ENCODE data around the gene ARRB1.
"Not testable (repeated sequence)": the region's sequence is repeated elsewhere in the genome, so short reads cannot be mapped to it uniquely, and the experiment has no call there.

ARRB1 gene

DNA sequence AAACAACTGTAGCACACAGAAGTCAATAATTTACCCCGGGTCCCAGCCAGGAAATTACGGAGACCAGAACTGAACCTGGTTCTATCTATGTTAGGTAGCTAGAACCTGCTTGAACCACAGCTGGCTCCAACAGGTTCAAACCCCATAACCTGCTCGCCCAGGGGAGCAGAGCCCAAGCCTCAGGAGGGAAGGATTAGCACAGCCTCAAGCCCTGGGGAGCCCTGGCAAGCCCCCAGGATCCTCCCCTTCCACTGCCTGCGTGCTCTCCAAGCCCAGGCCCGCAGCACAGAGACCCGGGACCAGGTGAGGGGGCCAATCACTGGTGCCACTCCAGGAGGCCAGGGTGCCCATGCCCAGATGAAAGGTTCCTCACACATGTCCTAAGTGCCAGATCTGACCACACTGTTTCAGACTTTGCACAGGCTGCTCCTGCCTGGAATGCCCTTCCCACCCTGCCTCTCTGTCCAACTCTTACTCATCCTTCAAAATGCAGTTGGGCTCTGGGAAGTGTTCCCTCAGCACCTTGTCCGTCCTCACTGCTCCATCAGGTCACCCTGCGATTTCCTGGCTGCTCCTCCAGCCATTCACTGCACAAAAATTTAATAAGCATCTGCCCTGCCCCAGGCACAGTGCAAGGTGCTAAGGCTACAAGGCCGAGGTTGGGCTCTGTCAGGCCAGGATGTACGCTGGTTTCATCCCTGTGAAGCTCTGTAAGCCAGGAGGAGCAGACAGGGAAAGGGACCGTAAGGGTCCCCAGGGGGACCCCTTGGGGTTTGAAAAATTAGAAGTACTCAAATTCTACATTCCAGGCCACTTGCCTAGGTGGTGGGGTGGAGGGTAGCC, 32.2 kb downstream of the ARRB1 start:
- no peak for DNase-seq

DNA sequence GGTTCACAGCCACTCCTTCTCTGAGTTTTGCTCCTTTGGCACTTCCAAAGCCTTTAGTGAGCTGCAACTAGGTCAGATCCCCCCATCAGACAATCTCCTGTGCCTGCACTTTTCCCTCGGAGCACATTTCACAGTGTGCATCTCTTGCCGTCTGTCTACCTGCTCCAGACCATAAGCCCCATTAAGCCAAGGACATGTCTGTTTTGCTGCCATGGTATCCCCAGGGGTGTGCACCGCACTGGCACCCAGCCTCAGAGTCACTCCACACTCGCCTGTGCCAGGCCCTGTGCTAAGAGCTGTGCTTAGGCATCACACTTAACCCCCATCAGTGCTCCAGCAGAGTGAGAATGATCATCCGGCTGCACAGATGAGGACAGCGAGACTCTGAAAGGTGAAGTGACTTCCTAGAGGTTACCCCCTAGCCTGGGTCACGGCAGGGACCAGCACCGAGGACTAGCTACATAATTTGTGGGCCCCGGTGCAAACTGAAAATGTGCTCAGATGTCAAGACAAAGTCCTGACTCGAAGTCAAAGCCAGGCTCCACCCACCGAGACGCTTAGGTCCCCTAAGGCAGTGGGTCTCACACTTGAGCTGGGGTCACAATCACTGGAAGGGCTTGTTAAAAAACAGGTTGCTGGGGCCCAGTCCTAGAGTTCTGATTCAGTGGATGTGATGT, 33.9 kb downstream of the ARRB1 start:
- DNase-seq, result no peak

DNA sequence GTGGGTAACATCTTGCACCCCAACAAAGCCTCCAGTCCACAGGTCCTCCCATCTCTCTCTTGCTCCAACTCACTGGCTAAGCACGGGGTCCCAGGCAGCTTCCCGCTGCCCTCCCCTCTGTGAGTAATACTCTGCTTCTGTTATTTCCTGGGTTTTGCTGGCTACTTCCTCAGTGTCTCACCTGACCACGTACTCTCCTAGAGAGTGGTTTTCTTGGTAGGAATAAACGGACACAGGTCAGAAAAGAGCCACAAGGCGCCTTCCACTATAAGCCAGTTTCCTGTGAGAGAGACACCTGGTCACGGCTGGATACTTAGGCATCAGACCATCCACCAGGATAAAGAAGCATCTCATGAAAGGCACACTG, 36.0 kb downstream of the ARRB1 start:
- no peak for DNase-seq

DNA sequence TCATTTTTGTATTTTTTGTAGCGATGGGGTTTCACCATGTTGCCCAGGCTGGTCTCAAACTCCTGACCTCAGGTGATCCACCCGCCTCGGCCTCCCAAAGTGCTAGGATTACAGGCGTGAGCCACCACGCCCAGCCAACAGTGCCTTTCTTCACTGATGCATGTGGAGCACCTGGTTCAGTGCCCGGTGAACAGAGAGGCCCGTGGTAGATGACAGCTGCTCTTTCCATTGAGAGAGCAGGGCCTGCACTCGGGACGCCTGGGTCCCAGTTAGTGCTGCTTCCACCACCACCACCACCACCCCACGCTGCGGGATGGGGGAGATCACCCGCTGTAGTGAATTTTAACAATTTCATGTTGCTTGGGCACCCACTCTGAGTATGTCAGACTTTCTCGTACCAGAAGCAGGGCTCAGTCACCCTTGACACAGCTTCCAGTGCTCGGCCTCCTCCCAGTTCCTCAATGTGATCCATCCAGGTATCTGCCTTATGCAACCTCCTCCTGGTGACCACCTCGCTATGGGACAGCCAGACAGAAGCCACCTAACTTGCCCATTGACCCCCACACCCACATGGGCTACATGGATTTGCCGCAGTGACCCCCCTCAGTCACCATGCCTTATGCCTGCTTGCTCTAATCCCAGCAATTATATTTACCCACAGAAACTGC, 36.6 kb downstream of the ARRB1 start:
- no peak for DNase-seq

DNA sequence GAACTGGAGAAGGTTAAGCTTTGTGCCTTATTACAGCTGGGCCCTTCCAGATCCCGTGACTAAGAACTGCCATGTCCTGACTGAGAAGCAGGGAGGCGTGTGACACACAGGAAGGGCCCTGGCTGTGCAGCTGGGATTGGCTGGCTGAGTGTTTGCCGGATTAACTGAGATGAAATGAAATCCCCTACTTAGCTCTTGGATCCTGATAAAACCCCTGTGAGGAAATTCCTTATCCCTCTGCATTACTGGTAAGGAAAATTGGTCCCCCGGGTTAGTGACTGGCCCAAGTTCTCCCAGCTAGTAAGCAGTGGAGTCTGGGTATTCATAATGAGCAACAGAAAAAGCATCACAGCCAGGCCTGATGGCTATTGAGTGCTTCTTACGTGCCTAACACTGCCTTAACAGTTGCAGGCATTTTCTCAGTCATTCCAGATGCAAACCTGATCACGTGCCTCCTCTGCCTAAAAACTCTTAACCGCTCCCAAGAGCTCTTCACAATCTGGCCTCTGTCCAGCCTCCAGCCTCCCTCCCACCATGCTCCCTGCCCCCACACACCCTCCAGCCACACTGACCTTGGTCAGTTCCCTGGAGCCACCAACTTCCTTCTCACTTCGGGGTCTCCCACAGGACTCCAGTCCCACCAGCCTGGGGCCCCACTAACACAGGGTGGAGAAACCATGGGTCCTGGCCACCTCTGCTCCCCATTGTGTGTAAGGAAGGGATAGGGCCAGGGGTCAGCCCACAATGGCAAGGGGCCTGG, 37.8 kb downstream of the ARRB1 start:
- DNase-seq, result no peak

DNA sequence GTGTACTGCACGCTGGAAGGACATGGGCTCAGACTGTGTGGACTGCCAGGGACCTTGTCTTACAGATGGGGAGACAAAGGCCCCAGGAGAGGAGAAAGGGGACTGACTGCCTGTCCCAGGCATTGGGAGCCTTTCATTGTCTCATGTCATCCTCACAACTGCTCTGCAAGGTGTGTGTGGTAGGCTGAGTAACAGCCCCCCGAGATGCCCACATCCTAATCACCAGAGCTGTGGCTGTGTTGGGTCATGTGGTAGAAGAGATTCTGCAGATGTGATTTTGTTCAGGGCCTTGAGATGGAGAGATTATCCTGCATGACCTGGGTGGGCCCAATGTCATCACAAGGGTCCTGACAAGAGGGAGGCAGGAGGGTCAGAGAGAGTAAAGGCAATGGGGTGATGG, 39.1 kb downstream of the ARRB1 start:
- DNase-seq, result no peak

DNA sequence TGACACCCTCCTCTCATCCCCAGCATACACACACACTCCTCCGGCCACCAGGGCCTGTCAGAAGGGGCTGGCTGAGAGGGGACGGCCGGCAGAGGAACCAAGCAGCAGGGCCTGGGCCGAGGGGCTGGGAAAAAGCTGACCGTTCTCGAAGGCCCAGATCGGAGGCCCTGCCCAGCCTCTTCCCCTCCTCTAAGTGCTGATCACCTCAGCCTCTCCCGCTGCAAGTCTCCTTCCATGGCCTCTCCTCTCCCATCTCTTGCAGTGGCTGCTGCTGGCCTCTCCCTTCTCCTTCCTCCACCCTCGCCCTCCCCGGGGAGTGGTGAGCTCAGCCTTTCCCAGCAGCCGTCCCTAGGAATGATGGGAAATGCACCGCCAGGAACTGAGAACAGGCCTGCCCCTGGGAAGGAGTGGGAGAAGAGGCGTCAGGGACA, 39.6 kb downstream of the ARRB1 start:
- DNase-seq, result no peak

DNA sequence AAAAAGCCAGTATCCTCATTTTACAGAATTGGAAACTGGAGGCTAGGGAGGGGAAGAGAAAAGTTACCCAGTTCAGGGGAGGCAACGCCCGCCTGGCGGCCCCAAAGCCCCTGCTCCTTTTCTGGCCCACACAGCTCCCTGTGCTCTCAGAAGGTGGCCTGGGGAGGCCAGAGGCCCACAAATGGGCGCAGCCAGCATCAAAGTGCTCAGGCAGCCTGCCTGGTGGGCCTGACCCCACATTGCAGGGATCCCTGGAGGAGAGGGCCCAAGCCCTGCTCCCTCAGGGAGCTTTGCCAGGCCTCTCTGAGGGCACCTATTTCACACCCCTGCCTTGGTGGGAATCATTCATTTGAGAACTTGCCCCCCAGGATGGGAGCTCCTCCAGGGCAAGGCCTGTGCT, 42.5 kb downstream of the ARRB1 start:
- no peak for DNase-seq

DNA sequence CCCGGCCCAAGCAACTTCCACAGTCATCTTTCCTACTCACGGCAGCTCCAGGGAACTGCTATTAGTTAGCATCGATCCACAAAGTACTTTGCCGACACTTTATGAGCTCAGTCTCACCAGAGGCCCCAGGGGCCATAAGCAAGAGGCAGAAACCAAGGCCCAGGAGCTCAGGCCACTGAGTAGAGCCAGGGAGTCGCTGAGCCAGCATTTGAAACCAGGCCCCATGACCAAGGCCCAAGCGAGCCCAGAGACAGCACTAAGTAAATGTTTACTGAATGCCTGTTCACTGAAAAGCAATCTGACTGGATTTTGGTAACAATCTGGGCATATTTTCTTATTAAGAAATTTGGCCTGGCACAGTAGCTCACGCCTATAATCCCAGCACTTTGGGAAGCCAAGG, 43.3 kb downstream of the ARRB1 start:
- no peak for DNase-seq

DNA sequence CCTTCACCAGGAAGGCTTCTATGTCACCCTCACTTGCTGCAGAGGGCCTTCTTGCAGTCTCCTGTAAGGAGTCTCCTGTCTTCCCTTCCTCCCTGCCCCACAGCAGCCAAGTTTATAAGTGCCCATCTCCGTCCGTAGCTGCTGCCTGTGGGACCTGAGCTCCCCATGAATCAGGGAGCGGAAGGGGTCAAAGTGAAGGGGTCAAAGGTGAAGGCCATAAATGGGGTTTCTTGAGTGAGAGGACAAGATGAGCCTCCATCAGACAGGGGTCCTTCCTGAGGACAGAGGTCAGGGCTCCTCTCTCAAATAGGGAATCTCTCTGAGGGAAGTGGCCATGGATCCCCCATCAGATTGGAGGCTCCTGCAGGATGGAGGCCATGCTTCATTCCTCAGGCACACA, 44.4 kb downstream of the ARRB1 start:
- DNase-seq, result no peak

DNA sequence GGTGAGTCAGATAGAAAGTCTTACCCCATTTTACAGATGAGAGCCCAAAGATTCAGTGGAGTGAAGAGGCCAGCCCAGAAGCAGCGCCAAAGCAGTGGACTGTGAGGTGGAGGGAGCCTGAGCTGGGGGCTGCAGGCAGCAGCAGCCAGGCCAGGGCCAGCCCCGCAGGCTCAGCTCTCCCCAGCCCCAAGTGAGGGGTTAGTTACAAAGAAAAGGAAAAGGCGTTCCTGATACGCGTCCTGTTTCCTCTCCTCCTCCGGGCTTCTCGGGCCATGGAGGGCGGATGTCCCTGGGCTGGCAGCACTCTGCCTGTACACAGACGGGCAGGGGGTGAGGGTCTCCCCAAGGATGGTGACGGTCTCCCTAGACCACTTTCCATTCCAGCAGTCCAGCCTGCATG, 44.9 kb downstream of the ARRB1 start:
- DNase-seq, result no peak

DNA sequence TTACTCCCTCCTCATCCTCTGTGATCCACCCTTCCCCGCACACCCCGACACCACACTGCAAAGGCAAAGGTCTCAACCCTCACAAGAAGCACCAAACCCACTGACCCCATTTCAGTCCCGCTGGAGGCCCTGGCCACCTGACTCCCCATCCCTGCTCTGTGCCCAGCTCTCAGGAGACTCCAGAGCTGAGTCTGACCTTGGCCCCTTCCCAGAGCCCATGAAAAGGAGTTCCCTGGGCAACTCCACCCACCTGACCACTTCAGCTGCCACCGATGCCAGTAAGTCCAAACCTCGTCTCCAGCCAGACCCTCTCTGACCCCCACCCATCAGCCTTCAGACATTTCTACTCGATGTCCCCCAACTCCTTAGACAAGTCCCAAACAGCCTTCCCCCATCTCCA, 45.5 kb downstream of the ARRB1 start:
- no peak for DNase-seq

DNA sequence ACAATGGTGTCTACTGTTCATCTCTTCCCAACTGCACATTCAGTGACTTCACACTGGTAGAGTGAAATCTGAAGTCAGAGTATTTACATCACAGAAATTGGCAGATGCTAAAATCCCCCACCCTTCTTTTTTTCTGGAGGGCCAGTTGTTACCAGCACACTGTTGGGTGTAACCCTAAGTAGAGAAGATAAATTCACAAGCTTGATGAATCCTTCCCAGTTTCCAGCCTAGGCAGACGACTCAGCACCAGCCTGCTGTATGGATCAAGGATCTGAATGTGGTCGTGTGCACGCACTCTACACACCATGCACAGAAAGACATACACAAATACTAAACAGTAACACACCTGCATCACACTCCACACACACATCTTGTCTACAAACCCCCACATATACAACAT, 46.0 kb downstream of the ARRB1 start:
- DNase-seq, result no peak

DNA sequence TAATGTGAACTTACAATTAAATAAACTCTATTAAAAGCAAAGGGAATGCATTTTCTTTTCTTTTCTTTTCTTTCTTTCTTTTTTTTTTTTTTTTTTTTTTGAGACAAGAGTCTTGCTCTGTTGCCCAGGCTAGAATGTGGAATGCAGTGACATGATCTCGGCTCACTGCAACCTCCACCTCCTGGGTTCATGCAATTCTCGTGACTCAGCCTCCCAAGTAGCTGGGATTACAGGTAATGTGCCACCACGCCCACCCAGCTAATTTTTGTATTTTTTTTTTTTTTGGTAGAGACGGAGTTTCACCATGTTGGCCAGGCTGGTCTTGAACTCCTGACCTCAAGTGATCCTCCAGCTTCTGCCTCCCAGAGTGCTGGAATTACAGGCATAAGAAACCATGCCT, 46.5 kb downstream of the ARRB1 start:
- not testable (repeated sequence) for DNase-seq

DNA sequence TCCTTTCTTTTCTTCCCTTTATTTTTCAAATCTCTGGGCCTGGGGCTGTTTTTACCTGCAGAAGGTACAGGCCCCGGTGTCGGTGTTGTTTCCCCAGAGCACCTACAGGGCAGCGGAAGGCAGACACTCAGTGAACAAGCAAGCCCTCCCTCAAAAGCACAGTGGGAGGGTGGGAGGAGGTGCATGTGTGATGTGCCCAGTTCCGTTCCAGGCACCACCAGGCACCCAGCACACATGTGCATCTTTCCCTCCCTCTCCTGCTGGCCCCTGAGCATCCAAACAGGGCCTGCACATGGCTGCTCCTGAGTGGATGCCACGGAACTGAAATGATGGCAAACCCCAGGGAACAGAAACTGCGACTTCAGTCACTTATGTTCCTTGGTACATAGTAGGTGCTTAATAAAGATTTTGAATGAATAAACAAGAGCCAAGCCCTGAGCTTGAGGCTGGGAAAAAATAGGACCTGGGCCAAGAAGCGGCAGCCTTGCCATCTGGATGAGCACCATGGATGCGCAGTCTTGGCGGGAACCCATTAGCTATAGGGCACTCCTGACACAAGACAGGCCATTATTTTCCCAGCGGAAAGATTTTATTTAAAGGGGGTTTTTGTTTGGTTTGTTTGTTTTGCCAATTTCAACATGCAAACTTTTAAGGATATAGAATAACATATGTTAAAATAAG, 47.8 kb downstream of the ARRB1 start:
- DNase-seq, result no peak

DNA sequence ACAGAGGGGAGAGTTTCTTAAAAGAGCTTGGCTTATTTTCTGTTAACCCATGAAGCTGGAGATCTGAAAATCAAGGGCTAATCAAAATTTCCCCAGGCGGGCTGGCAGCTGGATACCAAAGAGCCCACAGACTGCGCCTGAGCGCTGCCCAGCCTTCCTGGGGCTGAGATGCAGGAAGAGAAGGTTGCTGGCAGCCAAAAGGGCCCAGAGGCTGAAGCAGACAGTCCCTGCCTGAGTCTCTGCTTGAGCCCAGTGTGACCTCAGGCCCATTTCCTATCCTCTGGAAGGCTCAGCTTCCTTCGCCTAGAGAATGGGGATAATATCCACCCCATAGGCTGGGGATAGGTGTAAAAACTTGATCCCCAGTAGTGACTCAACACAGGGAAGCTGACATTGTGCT, 49.1 kb downstream of the ARRB1 start:
- DNase-seq, result no peak

DNA sequence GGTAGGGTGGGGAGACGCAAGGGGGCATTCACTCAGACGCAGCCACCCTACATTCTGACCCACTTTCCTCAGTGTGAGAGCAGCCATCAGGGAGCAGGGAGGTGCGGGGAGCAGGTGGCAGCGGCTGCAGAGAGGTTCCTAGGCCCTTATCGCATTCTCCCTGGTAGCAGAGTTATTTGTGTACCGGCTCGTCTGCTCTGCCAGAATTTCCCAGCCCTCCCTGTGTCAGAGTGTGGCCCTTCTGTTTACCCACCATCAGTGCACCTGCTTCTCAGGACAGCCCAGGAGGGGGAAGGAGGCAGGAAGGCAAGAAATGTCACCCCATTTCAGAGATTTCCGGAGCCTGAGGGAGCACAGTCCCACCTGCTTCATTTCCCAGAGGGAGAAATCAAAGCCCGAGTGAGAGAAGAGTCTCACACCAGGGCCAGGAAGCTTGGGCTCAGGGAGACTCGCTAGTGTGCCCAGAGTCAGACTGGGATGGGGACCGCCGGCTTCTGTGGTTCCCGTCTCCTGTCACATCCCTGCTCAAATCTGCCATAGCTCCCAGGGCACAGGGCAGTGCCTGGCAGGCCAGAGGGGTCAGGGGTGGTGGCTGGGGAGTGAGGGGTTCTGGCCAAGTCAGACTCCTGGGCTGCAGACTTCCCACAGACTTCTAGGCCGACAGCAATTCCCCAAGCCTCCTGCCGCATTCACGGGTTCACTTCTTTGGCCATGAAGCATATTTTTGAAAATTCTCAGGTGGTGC, 49.7 kb downstream of the ARRB1 start:
- DNase-seq, result no peak

DNA sequence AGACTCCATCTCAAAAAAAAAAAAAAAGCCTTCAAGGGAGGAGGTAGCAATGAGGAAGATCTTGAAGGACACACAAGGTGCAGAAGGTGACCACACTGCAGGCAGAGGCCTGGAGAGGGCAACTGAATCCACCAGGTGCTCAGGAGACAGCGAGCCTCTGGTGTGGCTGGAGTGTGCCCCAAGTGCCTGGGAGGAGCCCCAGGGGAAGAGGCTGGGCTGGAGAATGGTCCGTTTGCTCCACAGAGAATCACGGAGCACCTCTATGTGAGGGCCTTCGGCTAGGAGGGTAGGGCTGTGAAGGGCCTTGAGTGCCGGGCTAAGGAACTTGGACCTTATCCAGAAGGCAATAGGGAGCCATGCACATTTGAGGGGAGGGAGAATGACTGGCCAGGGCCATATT, 50.3 kb downstream of the ARRB1 start:
- DNase-seq, result no peak

DNA sequence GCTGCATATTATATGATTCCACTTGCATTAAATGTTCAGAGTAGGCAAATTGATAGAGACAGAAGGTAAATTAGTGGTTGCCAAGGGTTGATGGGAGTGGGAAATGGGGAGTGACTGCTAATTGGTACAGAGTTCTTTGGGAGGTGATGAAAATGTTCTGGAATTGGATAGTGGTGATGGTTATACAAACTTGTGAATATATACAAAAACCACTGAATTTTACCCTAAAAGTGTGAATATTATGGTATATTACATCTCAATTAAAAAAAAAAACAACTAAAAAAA, 52.5 kb downstream of the ARRB1 start:
- no peak for DNase-seq

DNA sequence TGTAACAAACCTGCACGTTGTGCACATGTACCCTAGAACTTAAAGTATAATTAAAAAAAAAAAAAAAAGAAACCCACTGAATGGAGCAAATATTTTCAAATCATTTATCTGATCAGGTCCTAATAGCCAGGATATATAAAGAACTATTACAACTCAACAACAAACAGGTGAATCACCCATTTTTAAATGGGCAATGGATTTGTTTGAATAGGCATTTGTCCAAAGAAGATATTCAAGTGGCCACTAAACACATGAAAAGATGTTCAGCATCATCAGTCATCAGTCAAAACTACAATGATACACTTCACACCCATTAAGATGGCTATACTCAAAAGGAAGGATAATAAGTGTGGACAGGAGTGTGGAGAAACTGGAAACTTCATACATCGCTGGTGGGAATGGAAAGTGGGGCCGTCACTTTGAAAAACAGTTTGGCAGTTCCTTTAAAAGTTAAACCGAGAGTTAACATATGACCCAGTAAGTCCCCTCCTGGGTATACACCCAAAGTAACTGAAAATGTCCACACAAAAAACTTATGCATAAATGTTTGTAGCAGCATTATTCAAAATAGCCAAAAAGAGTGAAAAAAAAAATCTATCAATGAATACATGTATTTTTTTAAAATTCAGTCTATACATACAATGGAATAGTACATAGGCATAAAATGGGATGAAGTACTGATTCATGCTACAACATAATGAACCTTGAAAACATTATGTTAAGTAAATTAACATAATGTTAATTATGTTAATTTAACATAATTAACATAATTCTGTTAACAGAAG, 53.1 kb downstream of the ARRB1 start:
- no peak for DNase-seq

DNA sequence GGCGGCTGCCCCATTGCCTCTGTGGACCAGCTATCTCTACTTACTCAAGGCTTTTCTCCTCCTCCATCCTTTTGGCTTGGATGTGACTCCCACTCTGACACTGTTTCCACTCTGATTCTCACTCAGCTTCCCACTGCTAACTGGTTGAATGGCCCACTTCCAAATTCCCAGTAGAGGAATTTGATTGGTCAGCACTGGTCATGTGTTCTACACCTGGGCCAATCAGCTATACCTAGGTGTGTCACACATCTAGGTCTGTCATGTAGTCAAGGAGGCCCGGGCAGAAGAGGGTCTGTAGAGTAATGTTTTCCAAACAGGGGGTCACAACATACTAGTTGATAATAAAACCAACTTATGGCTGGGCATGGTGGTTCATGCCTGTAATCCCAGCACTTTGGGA, 57.6 kb downstream of the ARRB1 start:
- DNase-seq, result no peak
